ENCODE results near the gene SCAF11.
"Not testable (repeated sequence)": the region's sequence is repeated elsewhere in the genome, so short reads cannot be mapped to it uniquely, and the experiment has no call there.

Gene SCAF11

GRCh38 chr12:45990468-45991283, at the start of gene SCAF11:
TSS of gene SCAF11 (minus strand) at chr12:45990574. CDS start at chr12:45964167, 26,407 bp downstream.
- peak; percentile 100 for DNase-seq (ENCODE audit: low read depth)

- DNase-seq (ENCODE audit: low read depth) = not testable (repeated sequence)
Measured at GRCh38 chr12:46037066-46037465, 46.7 kb upstream of the SCAF11 start.

GRCh38 chr12:46027172-46027571, 36.8 kb upstream of the SCAF11 start:
- DNase-seq (ENCODE audit: low read depth) = no peak

- DNase-seq (ENCODE audit: low read depth) = no peak
Measured at GRCh38 chr12:46024099-46024498, 33.7 kb upstream of the SCAF11 start.

GRCh38 chr12:46020768-46021167, 30.4 kb upstream of the SCAF11 start:
- no peak for DNase-seq (ENCODE audit: low read depth)

GRCh38 chr12:46018712-46019111, 28.3 kb upstream of the SCAF11 start:
- not testable (repeated sequence) for DNase-seq (ENCODE audit: low read depth)

GRCh38 chr12:46017866-46018375, 27.5 kb upstream of the SCAF11 start:
- not testable (repeated sequence) for DNase-seq (ENCODE audit: low read depth)

GRCh38 chr12:46005823-46006222, 15.4 kb upstream of the SCAF11 start:
- DNase-seq (ENCODE audit: low read depth) = no peak

GRCh38 chr12:46005151-46005797, 14.9 kb upstream of the SCAF11 start:
- DNase-seq (ENCODE audit: low read depth) = no peak

GRCh38 chr12:46004715-46005114, 14.3 kb upstream of the SCAF11 start:
- no peak for DNase-seq (ENCODE audit: low read depth)

- not testable (repeated sequence) for DNase-seq (ENCODE audit: low read depth)
Measured at GRCh38 chr12:46000076-46000475, 9.7 kb upstream of the SCAF11 start.

- DNase-seq (ENCODE audit: low read depth) = no peak
Measured at GRCh38 chr12:45994736-45995135, 4.4 kb upstream of the SCAF11 start.

- DNase-seq (ENCODE audit: low read depth) = peak; percentile 60
Measured at GRCh38 chr12:45991284-45992249, 1.2 kb upstream of the SCAF11 start.

GRCh38 chr12:45989721-45990467, 480 bp downstream of the SCAF11 start:
- DNase-seq (ENCODE audit: low read depth) = peak; percentile 30

GRCh38 chr12:45989287-45989686, 1.1 kb downstream of the SCAF11 start:
- no peak for DNase-seq (ENCODE audit: low read depth)

- DNase-seq (ENCODE audit: low read depth) = no peak
Measured at GRCh38 chr12:45988264-45988663, 2.1 kb downstream of the SCAF11 start.

- DNase-seq (ENCODE audit: low read depth) = no peak
Measured at GRCh38 chr12:45987340-45987727, 3.0 kb downstream of the SCAF11 start.

GRCh38 chr12:45986641-45987339, 3.6 kb downstream of the SCAF11 start:
- DNase-seq (ENCODE audit: low read depth) = no peak

GRCh38 chr12:45981075-45981837, 9.1 kb downstream of the SCAF11 start:
- DNase-seq (ENCODE audit: low read depth) = no peak

GRCh38 chr12:45980540-45980939, 9.8 kb downstream of the SCAF11 start:
- DNase-seq (ENCODE audit: low read depth) = no peak

Data from activated T-cell treated with anti-CD3 and anti-CD28 coated beads for 24 hours (primary cell).